ENCODE measurements around the gene TACC2.
A peak's percentile ranks its signal among the peaks of the same experiment; 100 is the strongest.

Gene TACC2

GRCh38 chr10:122112625-122113160, 123.7 kb downstream of the TACC2 start:
- peaks cover 46% of the 10 kb centered on the region for H3K4me1 Mint-ChIP-seq
- H3K27ac Mint-ChIP-seq = peak overlapping the region; percentile 39
- peaks cover 22% of the 10 kb centered on the region for H3K36me3 Mint-ChIP-seq (ENCODE audit: low read depth)
- peak overlapping the region; percentile 80 for H3K4me3 Mint-ChIP-seq
- peak; percentile 83 for DNase-seq
- H3K27me3 Mint-ChIP-seq (ENCODE audit: low read depth, poor library complexity) = peaks cover 7% of the 10 kb centered on the region
- TF ChIP-seq CTCF (IDR thresholded peaks at IDR 0.05) = no peak
- H3K9me3 Mint-ChIP-seq = peaks cover 4% of the 10 kb centered on the region

- H3K9me3 Mint-ChIP-seq = peaks cover 4% of the 10 kb centered on the region
- peak; percentile 52 for TF ChIP-seq CTCF (IDR thresholded peaks at IDR 0.05)
- H3K36me3 Mint-ChIP-seq (ENCODE audit: low read depth) = peaks cover 22% of the 10 kb centered on the region
- H3K27ac Mint-ChIP-seq = peak overlapping the region; percentile 79
- peaks cover 46% of the 10 kb centered on the region for H3K4me1 Mint-ChIP-seq
- peak; percentile 73 for DNase-seq
- peaks cover 7% of the 10 kb centered on the region for H3K27me3 Mint-ChIP-seq (ENCODE audit: low read depth, poor library complexity)
- peak overlapping the region; percentile 80 for H3K4me3 Mint-ChIP-seq
Measured at GRCh38 chr10:122113161-122113944, 124.4 kb downstream of the TACC2 start.

- no peak for DNase-seq
- Mint-ChIP-seq H3K27ac (peak overlapping the region; percentile 79), H3K36me3 (ENCODE audit: low read depth) (peaks cover 18% of the 10 kb centered on the region), H3K4me1 (peaks cover 47% of the 10 kb centered on the region), H3K27me3 (ENCODE audit: low read depth, poor library complexity) (peaks cover 7% of the 10 kb centered on the region), H3K9me3 (peaks cover 4% of the 10 kb centered on the region), H3K4me3 (peak overlapping the region; percentile 80)
- TF ChIP-seq CTCF (IDR thresholded peaks at IDR 0.05) = no peak
Measured at GRCh38 chr10:122113945-122114747, 125.2 kb downstream of the TACC2 start.

GRCh38 chr10:122115874-122116273, 126.9 kb downstream of the TACC2 start:
- peaks cover 64% of the 10 kb centered on the region for H3K4me1 Mint-ChIP-seq
- no peak overlapping the region for H3K27ac Mint-ChIP-seq
- no peaks in the 10 kb centered on the region for H3K27me3 Mint-ChIP-seq (ENCODE audit: low read depth, poor library complexity)
- peaks cover 3% of the 10 kb centered on the region for H3K9me3 Mint-ChIP-seq
- H3K4me3 Mint-ChIP-seq = no peak overlapping the region
- DNase-seq = no peak
- H3K36me3 Mint-ChIP-seq (ENCODE audit: low read depth) = peaks cover 3% of the 10 kb centered on the region
- TF ChIP-seq CTCF (IDR thresholded peaks at IDR 0.05) = no peak

GRCh38 chr10:122116331-122116730, 127.4 kb downstream of the TACC2 start:
- H3K27ac Mint-ChIP-seq = no peak overlapping the region
- no peak for TF ChIP-seq CTCF (IDR thresholded peaks at IDR 0.05)
- H3K9me3 Mint-ChIP-seq = no peaks in the 10 kb centered on the region
- no peak for DNase-seq
- peaks cover 68% of the 10 kb centered on the region for H3K4me1 Mint-ChIP-seq
- no peaks in the 10 kb centered on the region for H3K36me3 Mint-ChIP-seq (ENCODE audit: low read depth)
- no peaks in the 10 kb centered on the region for H3K27me3 Mint-ChIP-seq (ENCODE audit: low read depth, poor library complexity)
- no peak overlapping the region for H3K4me3 Mint-ChIP-seq

Measured in nephron progenitor cell (in vitro differentiated cells).